Sigmoid colon (tissue), 7 donors: ENCODE results near the gene CD300A. TPM values are rescaled to one million over a fixed set of nuclear protein-coding genes. Genes with fewer than 3 reads are reported as not detected.

Experiments
- DNase-seq: peaks from one replicate; pipeline ENCODE4 v3.0.0-alpha.2; 2019
- H3K27ac ChIP-seq, 4 donors: fragments of 200-600 bp; sonication (generic); one replicate each; pipeline ENCODE4 v1.5.1; 2016 to 2019; ENCODE audit warnings: mild to moderate bottlenecking in 1 of 4
- H3K27me3 ChIP-seq, 3 donors: fragments of 200-600 bp; sonication (generic); one replicate each; pipeline ENCODE4 v1.5.1; 2019; ENCODE audit warnings: mild to moderate bottlenecking in 1 of 3
- H3K36me3 ChIP-seq, 4 donors: fragments of 200-600 bp; sonication (generic); one replicate each; pipeline ENCODE4 v1.5.1; 2016 to 2019
- H3K4me1 ChIP-seq, 4 donors: fragments of 200-600 bp; sonication (generic); one replicate each; pipeline ENCODE4 v1.5.1; 2017 to 2019
- H3K4me3 ChIP-seq, 4 donors: fragments of 200-600 bp; sonication (generic); one replicate each; pipeline ENCODE4 v1.5.1; 2017 to 2019; ENCODE audit warnings: mild to moderate bottlenecking in 2 of 4, moderate library complexity in 1 of 4
- H3K9me3 ChIP-seq, 4 donors: fragments of 200-600 bp in 3 of 4; sonication (generic) in 3 of 4; one replicate each; pipeline versions ENCODE4 v1.5.1 to v1.6.1; 2013 to 2019
- CTCF ChIP-seq, 4 experiments: fragments of 450-650 bp in 3 of 4; fragments of 200-600 bp in 1 of 4; IDR thresholded peaks; one replicate each; pipeline ENCODE4 v1.5.1; 2016 to 2019; ENCODE audit warnings: antibody characterized with exemption in 4 of 4, mild to moderate bottlenecking in 3 of 4, moderate library complexity in 2 of 4
- EP300 ChIP-seq, 4 donors: sonication (generic); formaldehyde crosslinking; IDR thresholded peaks; one replicate each; pipeline ENCODE4 v1.6.1; 2017; ENCODE audit warnings: antibody characterized with exemption in 4 of 4
- POLR2A ChIP-seq, 2 donors: fragments of 450-650 bp; IDR thresholded peaks; one replicate each; pipeline ENCODE4 v1.6.1; 2016; ENCODE audit warnings: antibody characterized with exemption in 2 of 2, mild to moderate bottlenecking in 2 of 2, moderate library complexity in 2 of 2
- POLR2AphosphoS5 ChIP-seq, 4 donors: sonication (generic); formaldehyde crosslinking; IDR thresholded peaks; one replicate each; pipeline ENCODE4 v1.6.1; 2017; ENCODE audit warnings: antibody characterized with exemption in 4 of 4
- WGBS, 2 donors: extraction: QIAGEN DNeasy Blood & Tissue Kit; methylation state at CpG; one replicate each; pipeline ENCODE4 v1.1.7; 2013; 5-methylcytosine and 5-hydroxymethylcytosine counted together
- intact Hi-C: fragments of 100-400 bp; cut with DNase I; formaldehyde crosslinking; loops from one replicate; pipeline ENCODE4 v1.15.1; 2023
- polyA plus RNA-seq, 3 donors: library from polyadenylated mRNA; stranded (reverse); fragments of 200-250 nt; gene quantifications; one replicate each; pipeline ENCODE4 v1.2.3, GENCODE V29; 2013
- total RNA-seq, 4 donors: library from RNA; depleted of rRNA; stranded (reverse); fragments of >200 nt; gene quantifications; one replicate each; pipeline ENCODE4 v1.1.0, GENCODE V29; 2016
- donor health status: healthy with polysubstance abuse.
- donor health status: Bipolar disorder and iron deficiency.
- donor health status: healthy.

The CD300A gene
- total and polyA plus RNA-seq, 7 donors = 2.9 to 33.5 (median 4.8) TPM

DNA sequence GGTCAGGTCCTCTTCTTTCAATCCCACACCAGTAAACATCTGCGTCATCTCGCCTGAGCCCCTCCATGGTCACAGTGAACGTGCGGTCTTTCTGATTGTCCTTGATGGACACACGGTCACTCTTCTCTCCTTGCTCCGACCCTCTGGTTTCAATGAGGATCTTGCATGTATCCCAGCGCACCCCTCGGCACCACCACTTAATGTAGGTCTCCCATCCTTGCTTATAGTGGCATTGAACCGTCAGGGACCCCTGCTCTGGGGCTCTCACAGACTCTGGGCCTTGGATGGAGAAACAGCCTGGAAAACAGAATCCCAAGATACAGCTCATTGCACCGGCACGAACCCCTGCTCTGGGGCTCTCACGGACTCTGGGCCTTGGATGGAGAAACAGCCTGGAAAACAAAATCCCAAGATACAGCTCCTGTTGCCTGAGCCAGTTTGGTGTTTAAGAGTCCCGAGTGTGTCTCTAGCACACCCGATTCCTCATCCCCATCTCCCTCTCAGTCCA, 59.4 kb downstream of the CD300A start:
- H3K4me1 ChIP-seq = no peaks in the 10 kb centered on the region
- no peak for TF ChIP-seq EP300 (IDR thresholded peaks at IDR 0.05)
- no peak for TF ChIP-seq POLR2AphosphoS5 (IDR thresholded peaks at IDR 0.05)
- TF ChIP-seq POLR2A (IDR thresholded peaks at IDR 0.05) = no peak
- TF ChIP-seq CTCF (IDR thresholded peaks at IDR 0.05) = no peak
- H3K27ac ChIP-seq = no peak overlapping the region
- no peaks in the 10 kb centered on the region for H3K36me3 ChIP-seq
- peaks cover 0 to 6% (median 0%) of the 10 kb centered on the region in 4 donors for H3K9me3 ChIP-seq
- H3K4me3 ChIP-seq = no peak overlapping the region
- intact Hi-C loops = no loop called here
- H3K27me3 ChIP-seq = no peaks in the 10 kb centered on the region
- WGBS, 2 donors = 90 to 93% methylated on average over 14 of the region's 14 CpGs
- no peak for DNase-seq

- no peak overlapping the region for H3K27ac ChIP-seq
- H3K4me1 ChIP-seq = no peaks in the 10 kb centered on the region
- TF ChIP-seq POLR2AphosphoS5 (IDR thresholded peaks at IDR 0.05) = no peak
- TF ChIP-seq POLR2A (IDR thresholded peaks at IDR 0.05) = no peak
- TF ChIP-seq CTCF (IDR thresholded peaks at IDR 0.05) = no peak
- no peak for TF ChIP-seq EP300 (IDR thresholded peaks at IDR 0.05)
- H3K9me3 ChIP-seq = peaks cover 0 to 6% (median 0%) of the 10 kb centered on the region in 4 donors
- H3K4me3 ChIP-seq = no peak overlapping the region
- no peak for DNase-seq
- intact Hi-C loops = no loop called here
- no peaks in the 10 kb centered on the region for H3K27me3 ChIP-seq
- 52 to 69% methylated on average over 3 of the region's 3 CpGs for WGBS, 2 donors
- H3K36me3 ChIP-seq = no peaks in the 10 kb centered on the region
These were observed 60.2 kb downstream of the CD300A start for GRCh38 chr17:74526681-74527080.

DNA sequence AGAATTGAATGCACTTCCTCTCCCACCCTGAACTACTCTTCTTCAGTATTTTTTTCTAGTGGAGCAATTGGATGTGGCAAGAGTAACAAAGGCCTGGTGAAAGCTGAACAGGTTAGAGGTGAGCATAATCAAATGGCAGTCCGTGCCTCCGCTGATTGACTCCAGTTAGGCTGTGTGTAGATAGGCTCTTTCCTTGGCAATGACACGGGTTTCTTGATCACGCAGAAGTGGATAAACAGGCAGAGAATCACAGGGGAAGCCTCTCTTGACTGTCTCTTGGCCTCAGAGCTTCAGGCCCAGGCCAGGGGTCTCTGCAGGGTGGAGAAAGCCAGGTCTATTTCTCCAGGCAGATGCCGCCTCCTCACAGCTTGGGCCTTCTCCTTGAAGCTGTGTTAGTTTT, 60.6 kb downstream of the CD300A start:
- H3K36me3 ChIP-seq = no peaks in the 10 kb centered on the region
- WGBS, 2 donors = 85 to 94% methylated on average over 5 of the region's 5 CpGs
- H3K4me3 ChIP-seq = no peak overlapping the region
- no peaks in the 10 kb centered on the region for H3K4me1 ChIP-seq
- H3K27ac ChIP-seq = no peak overlapping the region
- peaks cover 0 to 6% (median 0%) of the 10 kb centered on the region in 4 donors for H3K9me3 ChIP-seq
- no peaks in the 10 kb centered on the region for H3K27me3 ChIP-seq
- no peak for TF ChIP-seq EP300 (IDR thresholded peaks at IDR 0.05)
- no peak for TF ChIP-seq POLR2AphosphoS5 (IDR thresholded peaks at IDR 0.05)
- DNase-seq = no peak
- intact Hi-C loops = no loop called here

GRCh38 chr17:74527756-74528155, 61.3 kb downstream of the CD300A start:
- 74 to 82% methylated on average over 8 of the region's 8 CpGs for WGBS, 2 donors
- no peaks in the 10 kb centered on the region for H3K27me3 ChIP-seq
- H3K27ac ChIP-seq = no peak overlapping the region
- no peak overlapping the region for H3K4me3 ChIP-seq
- H3K9me3 ChIP-seq = peaks cover 0 to 6% (median 0%) of the 10 kb centered on the region in 4 donors
- H3K4me1 ChIP-seq = no peaks in the 10 kb centered on the region
- TF ChIP-seq POLR2A (IDR thresholded peaks at IDR 0.05) (no peak), EP300 (IDR thresholded peaks at IDR 0.05) (no peak), CTCF (IDR thresholded peaks at IDR 0.05) (no peak), POLR2AphosphoS5 (IDR thresholded peaks at IDR 0.05) (no peak)
- DNase-seq = peak; percentile 25
- H3K36me3 ChIP-seq = no peaks in the 10 kb centered on the region
- intact Hi-C loops = no loop called here

- Histone ChIP-seq H3K27me3 (no peaks in the 10 kb centered on the region), H3K4me1 (no peaks in the 10 kb centered on the region), H3K9me3 (no peaks in the 10 kb centered on the region), H3K36me3 (no peaks in the 10 kb centered on the region), H3K27ac (peak overlapping the region in 1 of 4 donors; percentile 11), H3K4me3 (no peak overlapping the region)
- WGBS, 2 donors = 80 to 82% methylated on average over 8 of the region's 8 CpGs
- intact Hi-C loops = no loop called here
- DNase-seq = peak; percentile 66
- no peak for TF ChIP-seq CTCF (IDR thresholded peaks at IDR 0.05)
- no peak for TF ChIP-seq EP300 (IDR thresholded peaks at IDR 0.05)
- peak in 1 of 4 donors; percentile 46 for TF ChIP-seq POLR2AphosphoS5 (IDR thresholded peaks at IDR 0.05)
- TF ChIP-seq POLR2A (IDR thresholded peaks at IDR 0.05) = no peak
These were observed 62.2 kb downstream of the CD300A start for GRCh38 chr17:74528491-74529199.
